Calu3 (cell line): ENCODE results near the gene PLAAT3. TPM values are rescaled to one million over a fixed set of nuclear protein-coding genes. Genes with fewer than 3 reads are reported as not detected.
A peak's percentile ranks its signal among the peaks of the same experiment; 100 is the strongest.
"Not testable (repeated sequence)": the region's sequence is repeated elsewhere in the genome, so short reads cannot be mapped to it uniquely, and the experiment has no call there.

Experiments used
- BruUV-seq: library from RNA; stranded (reverse); fragments of 400-500 nt; replicated peaks from 2 replicates; lab custom pipeline; 2021; lab: Mats Ljungman, UMichigan
- CTCF ChIA-PET: fragments of 300-600 bp; sonication (Branson Sonifier 250); formaldehyde crosslinking; loops from one replicate; lab custom pipeline; 2022; ENCODE audit warnings: antibody characterized with exemption; lab: Charles Lee
- DNase-seq: peaks from one replicate; pipeline ENCODE4 v3.0.0; 2022
- H3K27ac Mint-ChIP-seq: one replicate; pipeline ENCODE4 v1.8.0; 2022; ENCODE audit warnings: mixed read lengths; ENCODE audit not compliant: unreplicated experiment
- H3K27me3 Mint-ChIP-seq: one replicate; pipeline ENCODE4 v1.8.0; 2022; ENCODE audit warnings: mixed read lengths; ENCODE audit not compliant: unreplicated experiment
- H3K36me3 Mint-ChIP-seq: one replicate; pipeline ENCODE4 v1.8.0; 2022; ENCODE audit warnings: mild to moderate bottlenecking, moderate library complexity, mixed read lengths; ENCODE audit not compliant: insufficient read depth, unreplicated experiment
- H3K4me1 Mint-ChIP-seq: one replicate; pipeline ENCODE4 v1.8.0; 2022; ENCODE audit warnings: mild to moderate bottlenecking, low read depth, mixed read lengths; ENCODE audit not compliant: unreplicated experiment
- H3K4me3 Mint-ChIP-seq: one replicate; pipeline ENCODE4 v1.8.0; 2022; ENCODE audit warnings: mild to moderate bottlenecking, low read depth, moderate library complexity, mixed read lengths; ENCODE audit not compliant: unreplicated experiment
- H3K9me3 Mint-ChIP-seq: one replicate; pipeline ENCODE4 v1.8.0; 2022; ENCODE audit warnings: low read depth, mixed read lengths; ENCODE audit not compliant: unreplicated experiment
- intact Hi-C: fragments of 100-400 bp; cut with micrococcal nuclease; formaldehyde crosslinking; loops from one replicate; pipeline ENCODE4 v1.10.0; 2022; ENCODE audit not compliant: unreplicated experiment
- total RNA-seq: library from RNA; stranded (reverse); gene quantifications from 2 replicates; pipeline ENCODE4 v1.2.3, GENCODE V29; 2022
- TF ChIP-seq, protein P1 (sequence below): fragments of 200-600 bp; IDR thresholded peaks from one replicate; pipeline ENCODE4 v1.8.0; 2022; ENCODE audit warnings: antibody characterized with exemption; ENCODE audit not compliant: unreplicated experiment

Gene PLAAT3
- total RNA-seq, 1 experiment from 2014 or later = 297 TPM

GRCh38 chr11:63621071-63621470, 6.8 kb upstream of the PLAAT3 start:
- Mint-ChIP-seq H3K4me1 (peaks cover 28% of the 10 kb centered on the region), H3K36me3 (peaks cover 15% of the 10 kb centered on the region), H3K27ac (no peak overlapping the region), H3K9me3 (no peaks in the 10 kb centered on the region), H3K4me3 (no peak overlapping the region), H3K27me3 (no peaks in the 10 kb centered on the region)
- no peak for DNase-seq
- TF ChIP-seq, protein P1, sequence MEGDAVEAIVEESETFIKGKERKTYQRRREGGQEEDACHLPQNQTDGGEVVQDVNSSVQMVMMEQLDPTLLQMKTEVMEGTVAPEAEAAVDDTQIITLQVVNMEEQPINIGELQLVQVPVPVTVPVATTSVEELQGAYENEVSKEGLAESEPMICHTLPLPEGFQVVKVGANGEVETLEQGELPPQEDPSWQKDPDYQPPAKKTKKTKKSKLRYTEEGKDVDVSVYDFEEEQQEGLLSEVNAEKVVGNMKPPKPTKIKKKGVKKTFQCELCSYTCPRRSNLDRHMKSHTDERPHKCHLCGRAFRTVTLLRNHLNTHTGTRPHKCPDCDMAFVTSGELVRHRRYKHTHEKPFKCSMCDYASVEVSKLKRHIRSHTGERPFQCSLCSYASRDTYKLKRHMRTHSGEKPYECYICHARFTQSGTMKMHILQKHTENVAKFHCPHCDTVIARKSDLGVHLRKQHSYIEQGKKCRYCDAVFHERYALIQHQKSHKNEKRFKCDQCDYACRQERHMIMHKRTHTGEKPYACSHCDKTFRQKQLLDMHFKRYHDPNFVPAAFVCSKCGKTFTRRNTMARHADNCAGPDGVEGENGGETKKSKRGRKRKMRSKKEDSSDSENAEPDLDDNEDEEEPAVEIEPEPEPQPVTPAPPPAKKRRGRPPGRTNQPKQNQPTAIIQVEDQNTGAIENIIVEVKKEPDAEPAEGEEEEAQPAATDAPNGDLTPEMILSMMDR = no peak
- BruUV-seq = no TSS peak
- CTCF ChIA-PET = no interaction called here
- intact Hi-C loops = no loop called here

- H3K36me3 Mint-ChIP-seq = peaks cover 9% of the 10 kb centered on the region
- CTCF ChIA-PET = no interaction called here
Observed at GRCh38 chr11:63619967-63620366, 5.7 kb upstream of the PLAAT3 start.

DNA sequence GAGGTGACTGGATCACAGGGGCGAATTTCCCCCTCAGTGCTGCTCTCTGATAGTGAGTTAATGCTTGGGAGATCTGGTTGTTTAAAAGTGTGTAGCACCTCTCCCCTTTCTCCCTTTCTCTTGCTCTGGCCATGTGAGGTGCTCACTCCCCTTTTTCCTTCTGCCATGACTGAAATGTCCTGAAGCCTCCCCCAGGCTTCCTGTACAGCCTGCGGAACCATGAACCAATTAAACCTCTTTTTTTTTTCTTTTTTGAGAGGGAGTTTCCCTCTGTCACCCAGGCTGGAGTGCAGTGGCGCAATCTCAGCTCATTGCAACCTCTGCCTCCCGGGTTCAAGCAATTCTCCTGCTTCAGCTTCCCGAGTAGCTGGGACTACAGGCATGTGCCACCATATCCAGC, 3.5 kb upstream of the PLAAT3 start:
- H3K4me1 Mint-ChIP-seq = peaks cover 22% of the 10 kb centered on the region
- CTCF ChIA-PET, BruUV-seq, DNase-seq, H3K27me3 Mint-ChIP-seq, intact Hi-C loops, H3K27ac Mint-ChIP-seq, H3K9me3 Mint-ChIP-seq, H3K4me3 Mint-ChIP-seq: not testable (repeated sequence)
- H3K36me3 Mint-ChIP-seq = peaks cover 23% of the 10 kb centered on the region

More at GRCh38 chr11:63619967-63620366, 5.7 kb upstream of the PLAAT3 start:
- peaks cover 28% of the 10 kb centered on the region for H3K4me1 Mint-ChIP-seq
- no peaks in the 10 kb centered on the region for H3K27me3 Mint-ChIP-seq
- TF ChIP-seq, protein P1 = no peak
- H3K9me3 Mint-ChIP-seq = no peaks in the 10 kb centered on the region
- intact Hi-C loops = no loop called here
- no peak overlapping the region for H3K4me3 Mint-ChIP-seq
- DNase-seq = no peak
- BruUV-seq = no TSS peak
- no peak overlapping the region for H3K27ac Mint-ChIP-seq

DNA sequence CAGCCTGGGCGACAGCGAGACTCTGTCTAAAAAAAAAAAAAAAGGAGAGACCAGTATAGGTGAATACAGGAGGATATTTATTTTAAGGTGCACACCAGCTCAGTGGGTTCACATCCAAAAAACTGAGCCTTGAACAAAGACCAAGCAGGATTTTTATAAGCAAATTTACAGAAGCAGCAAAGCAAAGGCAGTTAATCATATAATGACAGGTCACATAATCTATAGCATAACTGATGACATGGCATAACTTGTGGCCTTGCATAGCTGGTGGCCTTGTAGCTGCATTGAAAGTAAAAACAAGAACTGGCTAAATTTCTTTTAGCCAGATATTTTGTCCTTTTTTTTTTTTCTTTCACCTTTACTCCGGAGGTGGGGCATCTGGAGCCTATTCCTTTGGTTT, 2.7 kb upstream of the PLAAT3 start:
- peaks cover 16% of the 10 kb centered on the region for H3K4me1 Mint-ChIP-seq
- H3K36me3 Mint-ChIP-seq = peaks cover 29% of the 10 kb centered on the region
- CTCF ChIA-PET = no interaction called here
- TF ChIP-seq, protein P1 = no peak
- H3K27ac Mint-ChIP-seq = no peak overlapping the region
- no peak for DNase-seq
- no peaks in the 10 kb centered on the region for H3K9me3 Mint-ChIP-seq
- intact Hi-C loops = no loop called here
- no peaks in the 10 kb centered on the region for H3K27me3 Mint-ChIP-seq
- H3K4me3 Mint-ChIP-seq = no peak overlapping the region
- no TSS peak for BruUV-seq

DNA sequence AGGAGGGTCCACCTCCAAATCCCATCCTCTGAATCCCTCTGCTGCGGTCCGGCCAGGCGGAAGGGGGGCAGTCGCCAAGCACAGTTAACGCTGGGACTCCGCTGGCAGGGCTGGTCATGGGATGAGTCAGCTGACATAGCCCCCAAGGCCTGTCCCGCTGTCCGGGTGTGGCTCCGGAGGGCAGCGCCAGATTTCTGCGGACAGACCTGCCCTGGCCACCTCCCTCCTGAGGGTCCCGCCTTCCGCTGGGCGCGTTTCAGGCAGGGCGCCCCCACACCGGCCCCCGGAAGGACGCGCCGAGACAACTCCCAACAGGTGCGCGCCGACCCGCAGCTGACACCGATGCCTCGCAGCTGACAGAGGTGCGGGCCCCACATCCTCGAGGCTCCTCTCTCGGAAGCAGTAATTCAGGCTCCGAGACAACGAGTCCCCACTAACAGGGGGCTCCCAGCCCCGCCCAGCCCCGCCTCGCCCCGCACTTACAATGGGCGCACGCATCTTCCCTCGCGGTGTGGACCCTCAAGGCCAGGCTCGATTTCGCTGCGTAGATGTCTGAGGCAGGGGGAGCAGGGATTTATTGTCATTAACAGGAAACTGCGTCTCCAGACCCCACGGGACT, 607 bp downstream of the PLAAT3 start:
- H3K4me3 Mint-ChIP-seq = peak overlapping the region; percentile 92
- BruUV-seq = TSS peak; percentile 50
- peaks cover 28% of the 10 kb centered on the region for H3K4me1 Mint-ChIP-seq
- H3K27me3 Mint-ChIP-seq = no peaks in the 10 kb centered on the region
- TF ChIP-seq, protein P1 = no peak
- CTCF ChIA-PET = no interaction called here
- H3K36me3 Mint-ChIP-seq = peaks cover 62% of the 10 kb centered on the region
- intact Hi-C loops = loop anchor here (2.0 to 5.0 kb wide), 2 partner anchors 17 to 46 kb away; no protein-coding TSS in a partner anchor
- peak overlapping the region; percentile 92 for H3K27ac Mint-ChIP-seq
- H3K9me3 Mint-ChIP-seq = no peaks in the 10 kb centered on the region
- peak; percentile 74 for DNase-seq
